BLaER1 (cell line): ENCODE data around the gene FNTB.
"Not testable (repeated sequence)": the region's sequence is repeated elsewhere in the genome, so short reads cannot be mapped to it uniquely, and the experiment has no call there.

Experiments
- H3K27ac ChIP-seq: shearing (Covaris generic); formaldehyde crosslinking; 2 replicates; pipeline ENCODE4 v1.8.1; 2022
- H3K27me3 ChIP-seq: shearing (Covaris generic); formaldehyde crosslinking; 2 replicates; pipeline ENCODE4 v1.8.1; 2022
- H3K36me3 ChIP-seq: shearing (Covaris generic); formaldehyde crosslinking; 2 replicates; pipeline ENCODE4 v1.8.1; 2022
- H3K4me1 ChIP-seq: shearing (Covaris generic); formaldehyde crosslinking; 2 replicates; pipeline ENCODE4 v1.8.1; 2022
- H3K4me2 ChIP-seq: shearing (Covaris generic); formaldehyde crosslinking; 2 replicates; pipeline ENCODE4 v1.8.1; 2022
- H3K4me3 ChIP-seq: shearing (Covaris generic); formaldehyde crosslinking; 2 replicates; pipeline ENCODE4 v1.8.1; 2022
- H3K9ac ChIP-seq: shearing (Covaris generic); formaldehyde crosslinking; 2 replicates; pipeline ENCODE4 v1.8.1; 2022
- H3K9me3 ChIP-seq: shearing (Covaris generic); formaldehyde crosslinking; 2 replicates; pipeline ENCODE4 v1.8.1; 2022
- H4K20me1 ChIP-seq: shearing (Covaris generic); formaldehyde crosslinking; 2 replicates; pipeline ENCODE4 v1.8.1; 2022
- Cebpa-rat ChIP-seq: shearing (Covaris generic); IDR thresholded peaks from 2 replicates; pipeline ENCODE4 v1.8.1; 2022

The FNTB gene

DNA sequence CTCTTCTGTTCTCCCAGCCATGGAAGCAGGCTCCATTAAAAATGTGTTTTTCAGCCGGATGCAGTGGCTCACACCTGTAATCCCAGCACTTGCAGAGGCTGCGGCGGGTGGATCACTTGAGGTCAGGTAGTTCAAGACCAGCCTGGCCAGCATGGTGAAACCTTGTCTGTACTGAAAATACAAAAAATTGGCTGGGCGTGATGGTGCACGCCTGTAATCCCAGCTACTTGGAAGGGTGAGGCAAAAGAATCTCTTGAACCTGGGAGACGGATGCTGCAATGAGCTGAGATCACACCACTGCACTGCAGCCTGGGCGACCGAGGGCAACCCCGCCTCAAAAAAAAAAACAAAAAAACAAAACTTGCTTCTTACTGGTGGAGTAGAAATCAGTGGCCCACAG, 39.8 kb downstream of the FNTB start:
- Histone ChIP-seq H3K27ac (no peak overlapping the region), H4K20me1 (no peaks in the 10 kb centered on the region), H3K9me3 (no peaks in the 10 kb centered on the region), H3K4me3 (no peak overlapping the region), H3K9ac (no peak overlapping the region), H3K4me2 (no peak overlapping the region), H3K36me3 (peaks cover 71% of the 10 kb centered on the region), H3K27me3 (no peaks in the 10 kb centered on the region), H3K4me1 (no peaks in the 10 kb centered on the region)
- TF ChIP-seq Cebpa-rat, result no peak

DNA sequence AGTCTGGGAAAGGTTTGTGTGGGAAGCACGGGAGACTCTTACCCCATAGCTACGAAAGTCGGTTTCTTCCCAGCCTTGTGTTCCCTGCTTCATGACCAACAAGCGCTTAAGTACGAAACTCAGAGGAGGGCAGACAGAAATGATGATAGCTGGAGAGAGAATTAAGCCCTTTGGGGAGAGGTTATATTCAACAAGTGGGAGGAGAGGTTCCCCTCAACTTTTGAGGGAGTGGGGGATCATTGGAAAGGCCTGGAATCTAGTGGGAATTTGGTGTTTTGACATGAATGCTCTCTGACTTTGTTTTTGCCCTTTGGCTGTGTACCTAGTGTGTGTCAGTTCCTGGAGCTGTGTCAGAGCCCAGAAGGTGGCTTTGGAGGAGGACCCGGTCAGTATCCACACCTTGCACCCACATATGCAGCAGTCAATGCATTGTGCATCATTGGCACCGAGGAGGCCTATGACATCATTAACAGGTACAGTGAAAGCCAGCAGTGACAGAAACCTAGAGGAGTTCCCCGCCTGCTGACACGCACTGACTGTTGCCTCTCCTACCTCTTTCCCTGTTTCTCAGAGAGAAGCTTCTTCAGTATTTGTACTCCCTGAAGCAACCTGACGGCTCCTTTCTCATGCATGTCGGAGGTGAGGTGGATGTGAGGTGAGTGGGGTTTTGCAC, 40.6 kb downstream of the FNTB start:
- Histone ChIP-seq H3K36me3 (peaks cover 74% of the 10 kb centered on the region), H3K4me3 (no peak overlapping the region), H3K27ac (no peak overlapping the region), H3K27me3 (no peaks in the 10 kb centered on the region), H3K9me3 (no peaks in the 10 kb centered on the region), H3K9ac (no peak overlapping the region), H4K20me1 (no peaks in the 10 kb centered on the region), H3K4me1 (no peaks in the 10 kb centered on the region), H3K4me2 (no peak overlapping the region)
- TF ChIP-seq Cebpa-rat, result no peak

DNA sequence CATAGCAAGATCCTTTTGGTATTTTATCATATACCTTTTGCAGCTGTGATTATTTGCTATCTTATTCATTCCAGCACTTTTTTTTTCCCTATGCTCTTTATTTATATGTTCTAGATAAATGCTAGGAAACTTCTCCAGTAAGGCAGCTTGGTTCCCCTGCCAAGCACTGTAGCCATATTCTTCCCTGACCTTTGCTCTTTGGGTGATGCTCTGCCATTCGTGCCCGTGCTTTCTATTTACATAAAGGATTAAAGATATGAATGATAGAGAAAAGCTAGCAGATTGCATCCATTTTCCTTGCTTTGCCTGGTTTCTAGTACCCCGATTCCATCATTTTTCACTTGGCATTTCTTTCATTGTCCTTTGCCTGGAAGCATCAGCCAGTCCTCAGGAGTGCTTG, 42.2 kb downstream of the FNTB start:
- H3K36me3 ChIP-seq, result peaks cover 86% of the 10 kb centered on the region
- no peak overlapping the region for H3K9ac ChIP-seq
- H3K27ac ChIP-seq, result no peak overlapping the region
- TF ChIP-seq Cebpa-rat, result no peak
- H3K4me3 ChIP-seq, result no peak overlapping the region
- H3K27me3 ChIP-seq, result no peaks in the 10 kb centered on the region
- H3K4me1 ChIP-seq, result no peaks in the 10 kb centered on the region
- H4K20me1 ChIP-seq, result no peaks in the 10 kb centered on the region
- no peak overlapping the region for H3K4me2 ChIP-seq
- no peaks in the 10 kb centered on the region for H3K9me3 ChIP-seq

DNA sequence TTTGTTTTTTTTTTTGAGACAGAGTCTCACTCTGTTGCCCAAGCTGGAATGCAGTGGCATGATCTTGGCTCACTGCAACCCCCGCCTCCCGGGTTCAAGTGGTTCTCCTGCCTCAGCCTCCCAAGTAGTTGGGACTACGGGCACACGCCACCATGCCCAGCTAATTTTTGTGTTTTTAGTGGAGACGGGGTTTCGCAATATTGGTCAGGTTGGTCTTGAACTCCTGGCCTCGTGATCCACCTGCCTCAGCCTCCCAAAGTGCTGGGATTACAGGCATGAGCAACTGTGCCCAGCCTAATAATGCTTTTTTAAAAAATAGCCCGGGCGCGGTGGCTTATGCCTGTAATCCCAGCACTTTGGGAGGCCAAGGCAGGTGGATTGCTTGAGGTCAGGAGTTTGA, 44.6 kb downstream of the FNTB start:
- not testable (repeated sequence) for H3K27me3 ChIP-seq, H3K9ac ChIP-seq, H3K9me3 ChIP-seq, H3K4me3 ChIP-seq, H3K4me2 ChIP-seq, H3K27ac ChIP-seq, H4K20me1 ChIP-seq, H3K4me1 ChIP-seq
- peak; percentile 51; the same call in 1 of the 2 replicates for TF ChIP-seq Cebpa-rat
- peaks cover 85% of the 10 kb centered on the region for H3K36me3 ChIP-seq

DNA sequence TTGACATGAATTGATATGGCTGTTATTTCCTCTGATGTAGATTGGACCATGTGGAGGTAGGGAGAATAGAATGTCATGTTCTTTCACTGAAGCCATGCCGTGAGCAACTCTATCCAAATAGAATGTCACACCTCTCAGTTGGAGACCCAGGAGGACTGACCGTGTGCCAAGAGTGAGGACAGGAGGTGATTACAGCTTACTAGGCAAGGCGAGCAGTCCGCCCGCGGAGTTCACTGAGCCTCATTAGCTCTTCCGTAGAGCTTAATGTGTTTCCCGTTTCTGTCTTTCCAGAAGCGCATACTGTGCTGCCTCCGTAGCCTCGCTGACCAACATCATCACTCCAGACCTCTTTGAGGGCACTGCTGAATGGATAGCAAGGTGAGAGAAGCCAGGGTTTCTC, 45.6 kb downstream of the FNTB start:
- no peak overlapping the region for H3K9ac ChIP-seq
- H3K4me2 ChIP-seq, result no peak overlapping the region
- TF ChIP-seq Cebpa-rat, result no peak
- H3K27me3 ChIP-seq, result no peaks in the 10 kb centered on the region
- H3K4me3 ChIP-seq, result no peak overlapping the region
- H3K9me3 ChIP-seq, result no peaks in the 10 kb centered on the region
- peaks cover 5% of the 10 kb centered on the region; the same call in 1 of the 2 replicates for H3K4me1 ChIP-seq
- peaks cover 81% of the 10 kb centered on the region for H3K36me3 ChIP-seq
- H3K27ac ChIP-seq, result no peak overlapping the region
- no peaks in the 10 kb centered on the region for H4K20me1 ChIP-seq

DNA sequence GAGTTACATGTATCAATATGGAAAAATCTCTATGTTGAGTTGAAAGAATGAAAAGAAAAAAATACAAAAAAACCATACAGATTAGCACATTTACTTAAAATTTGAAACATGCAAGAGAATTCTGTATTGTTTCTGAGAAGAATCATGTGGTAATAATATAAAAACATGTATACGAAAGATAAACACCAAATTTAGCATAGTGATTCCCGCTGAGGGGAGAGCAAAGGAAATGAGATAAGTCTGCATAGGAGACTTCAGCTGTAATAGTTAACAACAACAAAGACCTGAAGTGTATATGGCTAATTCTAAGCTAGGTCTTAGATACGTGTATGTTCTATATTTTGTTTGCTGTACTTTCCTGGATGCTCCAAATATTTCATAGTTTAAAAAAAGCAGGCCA, 46.5 kb downstream of the FNTB start:
- Histone ChIP-seq H3K27ac (no peak overlapping the region), H3K9me3 (no peaks in the 10 kb centered on the region), H3K36me3 (peaks cover 80% of the 10 kb centered on the region), H3K4me1 (peaks cover 5% of the 10 kb centered on the region; the same call in 1 of the 2 replicates), H3K4me3 (no peak overlapping the region), H3K4me2 (no peak overlapping the region), H3K27me3 (no peaks in the 10 kb centered on the region), H3K9ac (no peak overlapping the region), H4K20me1 (no peaks in the 10 kb centered on the region)
- TF ChIP-seq Cebpa-rat, result no peak

DNA sequence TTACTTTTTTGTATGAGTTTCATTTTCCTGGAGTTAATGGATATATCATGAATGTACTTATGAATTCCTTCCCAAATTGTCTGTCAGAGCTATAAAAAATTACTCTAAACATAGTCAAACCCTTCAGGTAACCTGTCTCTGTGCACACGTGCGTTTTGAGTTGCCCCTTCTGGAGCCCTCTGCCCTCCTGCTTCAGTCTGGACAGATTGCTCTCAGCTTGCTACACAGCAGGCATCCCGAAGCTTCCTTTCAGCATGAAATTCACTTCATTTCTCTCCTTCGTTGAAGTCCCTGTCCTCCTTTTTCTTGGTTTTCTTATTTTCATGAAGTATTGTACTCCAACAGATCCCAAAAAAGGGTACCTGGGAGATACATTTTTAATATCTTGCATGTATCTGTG, 47.3 kb downstream of the FNTB start:
- H4K20me1 ChIP-seq, result no peaks in the 10 kb centered on the region
- H3K4me1 ChIP-seq, result peaks cover 13% of the 10 kb centered on the region
- H3K4me3 ChIP-seq, result no peak overlapping the region
- H3K9me3 ChIP-seq, result no peaks in the 10 kb centered on the region
- peaks cover 72% of the 10 kb centered on the region for H3K36me3 ChIP-seq
- TF ChIP-seq Cebpa-rat, result no peak
- no peak overlapping the region for H3K27ac ChIP-seq
- no peak overlapping the region for H3K4me2 ChIP-seq
- H3K9ac ChIP-seq, result no peak overlapping the region
- H3K27me3 ChIP-seq, result no peaks in the 10 kb centered on the region

DNA sequence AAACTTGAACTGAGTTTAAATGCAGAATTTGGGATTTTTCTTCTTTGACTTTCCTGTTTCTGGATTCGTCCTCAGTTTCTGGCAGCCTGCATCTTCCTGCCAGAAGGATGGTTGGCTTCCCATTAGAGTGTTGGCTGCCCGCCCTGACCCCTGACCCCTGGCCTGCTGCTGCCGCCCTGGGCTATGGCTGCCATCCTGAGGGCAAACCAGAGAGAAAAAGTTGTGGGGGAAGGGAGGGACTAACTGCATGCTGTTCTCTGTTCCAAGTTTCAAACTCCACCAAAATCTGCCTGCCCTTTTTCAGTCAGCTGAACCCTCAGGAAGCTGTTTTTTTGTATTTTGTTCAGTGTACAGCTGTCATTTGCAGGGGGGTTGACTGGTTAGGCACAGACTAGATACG, 48.4 kb downstream of the FNTB start:
- Histone ChIP-seq H3K4me3 (no peak overlapping the region), H3K4me2 (no peak overlapping the region), H3K27me3 (no peaks in the 10 kb centered on the region), H3K4me1 (peaks cover 15% of the 10 kb centered on the region), H3K36me3 (peaks cover 62% of the 10 kb centered on the region), H3K9me3 (no peaks in the 10 kb centered on the region), H3K27ac (no peak overlapping the region), H4K20me1 (no peaks in the 10 kb centered on the region), H3K9ac (no peak overlapping the region)
- no peak for TF ChIP-seq Cebpa-rat

DNA sequence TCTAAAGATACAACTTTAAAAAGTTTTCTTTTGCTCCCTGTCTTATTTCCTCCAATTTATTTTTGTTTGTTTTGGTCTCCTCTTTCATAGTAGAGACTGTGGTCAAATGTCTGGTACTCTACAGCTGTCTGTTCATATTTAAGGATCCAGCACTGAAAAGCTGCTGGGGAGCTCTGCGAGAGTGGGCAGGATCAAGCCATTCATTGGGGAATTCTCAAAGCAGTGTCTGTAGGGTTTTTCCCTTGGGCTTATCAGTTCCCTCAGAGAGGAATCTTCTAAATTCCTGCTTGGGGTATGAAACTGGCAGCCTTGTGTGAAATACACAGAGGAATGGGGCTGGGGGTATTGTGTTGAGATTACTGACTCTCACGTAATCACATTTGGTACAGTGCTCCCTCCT, 52.3 kb downstream of the FNTB start:
- peaks cover 56% of the 10 kb centered on the region for H3K36me3 ChIP-seq
- no peaks in the 10 kb centered on the region for H3K9me3 ChIP-seq
- H3K27ac ChIP-seq, result no peak overlapping the region
- H3K4me3 ChIP-seq, result no peak overlapping the region
- no peak overlapping the region for H3K9ac ChIP-seq
- H3K4me2 ChIP-seq, result peak overlapping the region; percentile 25; the same call in 1 of the 2 replicates
- H4K20me1 ChIP-seq, result no peaks in the 10 kb centered on the region
- H3K27me3 ChIP-seq, result no peaks in the 10 kb centered on the region
- H3K4me1 ChIP-seq, result peaks cover 15% of the 10 kb centered on the region
- no peak for TF ChIP-seq Cebpa-rat

DNA sequence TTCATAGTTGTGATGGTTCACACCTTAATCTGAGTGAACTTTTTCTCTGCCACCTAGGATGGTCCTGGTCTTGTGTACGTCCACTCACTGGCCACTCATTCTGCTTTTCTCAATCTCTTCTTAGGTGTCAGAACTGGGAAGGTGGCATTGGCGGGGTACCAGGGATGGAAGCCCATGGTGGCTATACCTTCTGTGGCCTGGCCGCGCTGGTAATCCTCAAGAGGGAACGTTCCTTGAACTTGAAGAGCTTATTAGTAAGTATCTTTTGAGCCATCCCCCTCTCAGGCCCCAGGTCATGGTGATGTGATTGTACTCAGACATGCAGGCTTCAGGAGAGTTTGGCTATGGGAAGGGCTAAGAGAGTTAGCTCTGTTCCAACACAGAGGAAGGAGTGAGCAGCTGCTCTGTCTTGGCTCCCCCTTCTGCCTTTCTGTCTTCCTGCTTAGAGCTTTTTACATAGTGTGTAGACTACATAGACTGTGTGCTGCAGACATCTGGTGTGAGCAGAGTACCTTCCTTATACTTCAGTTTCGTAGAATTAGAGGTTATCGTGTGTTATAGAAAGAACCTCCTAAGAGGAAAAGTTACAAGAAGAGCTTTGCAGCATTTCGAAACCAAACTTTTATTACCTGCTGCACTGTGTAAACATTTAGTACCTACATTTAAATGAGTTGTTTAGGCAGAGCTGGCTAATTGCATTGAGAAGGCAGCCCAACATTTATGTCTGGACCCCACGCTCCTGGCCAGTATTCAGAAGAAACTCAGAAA, 54.2 kb downstream of the FNTB start:
- Histone ChIP-seq H3K36me3 (peaks cover 64% of the 10 kb centered on the region), H3K27ac (no peak overlapping the region), H3K9ac (no peak overlapping the region), H3K4me1 (peaks cover 10% of the 10 kb centered on the region), H3K4me3 (no peak overlapping the region), H3K27me3 (no peaks in the 10 kb centered on the region), H3K4me2 (no peak overlapping the region), H3K9me3 (no peaks in the 10 kb centered on the region), H4K20me1 (no peaks in the 10 kb centered on the region)
- TF ChIP-seq Cebpa-rat, result no peak
